ENCODE measurements around the gene HTT.

HTT gene

GRCh38 chr4:3255611-3256186 is 181.2 kb downstream of the HTT start:
- TF ChIP-seq, protein P1, sequence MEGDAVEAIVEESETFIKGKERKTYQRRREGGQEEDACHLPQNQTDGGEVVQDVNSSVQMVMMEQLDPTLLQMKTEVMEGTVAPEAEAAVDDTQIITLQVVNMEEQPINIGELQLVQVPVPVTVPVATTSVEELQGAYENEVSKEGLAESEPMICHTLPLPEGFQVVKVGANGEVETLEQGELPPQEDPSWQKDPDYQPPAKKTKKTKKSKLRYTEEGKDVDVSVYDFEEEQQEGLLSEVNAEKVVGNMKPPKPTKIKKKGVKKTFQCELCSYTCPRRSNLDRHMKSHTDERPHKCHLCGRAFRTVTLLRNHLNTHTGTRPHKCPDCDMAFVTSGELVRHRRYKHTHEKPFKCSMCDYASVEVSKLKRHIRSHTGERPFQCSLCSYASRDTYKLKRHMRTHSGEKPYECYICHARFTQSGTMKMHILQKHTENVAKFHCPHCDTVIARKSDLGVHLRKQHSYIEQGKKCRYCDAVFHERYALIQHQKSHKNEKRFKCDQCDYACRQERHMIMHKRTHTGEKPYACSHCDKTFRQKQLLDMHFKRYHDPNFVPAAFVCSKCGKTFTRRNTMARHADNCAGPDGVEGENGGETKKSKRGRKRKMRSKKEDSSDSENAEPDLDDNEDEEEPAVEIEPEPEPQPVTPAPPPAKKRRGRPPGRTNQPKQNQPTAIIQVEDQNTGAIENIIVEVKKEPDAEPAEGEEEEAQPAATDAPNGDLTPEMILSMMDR (IDR thresholded peaks at IDR 0.05), result no peak

DNA sequence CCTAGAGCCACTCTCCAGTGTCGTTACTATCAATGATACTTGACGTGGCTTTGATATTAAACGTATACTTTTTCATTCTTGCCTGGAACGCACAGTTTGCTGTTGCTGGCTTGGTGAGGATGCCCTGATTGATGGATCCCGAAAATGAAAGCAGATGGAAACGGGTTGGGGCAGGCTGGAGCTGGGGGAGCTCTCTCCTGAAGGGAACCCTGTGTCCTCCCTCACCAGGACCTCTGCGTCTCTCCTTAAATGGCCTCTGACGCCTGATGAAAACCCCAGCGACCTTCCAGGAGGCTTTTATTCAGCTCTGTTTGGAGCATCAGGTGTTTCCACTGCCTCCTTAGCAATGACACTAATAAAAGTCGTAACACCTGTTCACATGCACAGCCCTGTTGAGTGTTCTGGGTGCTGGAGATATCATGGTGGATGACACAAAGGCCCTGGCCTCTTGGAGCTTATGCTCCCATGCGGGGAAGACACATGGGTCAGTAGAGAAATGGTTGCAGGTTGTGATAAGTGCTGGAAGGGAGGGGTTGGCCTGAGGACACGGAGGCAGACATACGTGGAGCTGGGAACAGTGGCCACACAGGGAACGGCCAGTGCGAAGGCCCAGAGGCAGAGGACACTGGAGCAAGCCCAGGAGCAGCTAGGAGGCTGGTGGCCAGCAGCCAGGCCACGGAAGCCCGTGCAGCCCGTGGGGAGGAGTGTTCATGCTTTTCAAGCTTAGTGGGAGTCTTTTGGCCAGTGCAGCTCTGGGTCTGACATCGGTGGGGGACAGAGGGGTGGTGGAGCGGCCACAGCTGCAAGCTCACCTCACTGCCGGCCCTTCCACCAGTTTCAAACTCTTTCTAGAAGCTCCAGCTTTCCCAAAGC is 182.0 kb downstream of the HTT start:
- TF ChIP-seq, protein P1 (IDR thresholded peaks at IDR 0.05), result no peak

- TF ChIP-seq, protein P1 (IDR thresholded peaks at IDR 0.05), result no peak
These were observed 182.6 kb downstream of the HTT start for GRCh38 chr4:3257103-3257555.

DNA sequence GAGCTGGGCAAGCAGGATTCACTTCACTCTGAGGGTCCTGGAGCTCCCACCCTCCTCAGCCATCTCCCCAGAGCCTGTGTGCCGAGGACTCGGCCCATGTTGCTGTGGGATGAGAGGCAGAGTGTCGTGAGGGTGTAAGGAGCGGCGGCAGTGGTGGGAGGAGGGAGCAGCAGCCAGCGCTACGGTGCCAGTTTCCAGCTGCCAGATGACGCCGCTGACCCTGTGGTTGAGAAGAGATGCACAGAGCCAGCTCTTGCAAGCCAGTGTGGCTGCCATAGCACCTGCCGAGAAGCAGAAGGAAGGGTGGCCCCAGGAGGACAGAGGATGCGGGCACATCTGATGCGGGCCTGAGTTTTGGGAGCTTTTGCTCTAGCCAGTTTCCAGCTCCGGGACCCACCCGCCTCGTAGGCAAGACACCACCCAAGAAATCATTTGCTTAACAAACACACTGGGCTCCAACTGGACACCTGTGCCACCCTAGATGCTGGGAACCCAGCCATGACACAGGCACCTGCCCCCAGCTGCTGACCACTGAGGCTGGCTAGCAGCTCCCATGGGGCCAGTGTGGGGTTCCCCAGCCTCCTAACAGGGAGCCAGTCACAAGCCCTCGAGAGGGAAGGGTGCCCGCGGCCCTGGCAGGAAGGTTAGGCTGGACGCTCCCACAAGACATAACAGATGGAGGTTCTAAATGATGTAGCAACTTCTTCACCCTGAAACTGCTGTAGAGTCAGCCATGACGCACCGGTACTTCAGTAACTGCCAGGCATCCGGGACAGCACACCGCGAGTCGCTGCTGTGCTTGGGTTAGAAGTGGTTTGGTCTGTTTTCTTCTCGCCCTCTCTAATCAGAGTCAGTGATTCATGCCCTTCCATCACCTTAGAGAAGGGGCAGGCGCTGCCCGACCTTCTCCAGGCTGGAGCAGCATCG is 183.3 kb downstream of the HTT start:
- TF ChIP-seq, protein P1 (IDR thresholded peaks at IDR 0.05), result no peak

DNA sequence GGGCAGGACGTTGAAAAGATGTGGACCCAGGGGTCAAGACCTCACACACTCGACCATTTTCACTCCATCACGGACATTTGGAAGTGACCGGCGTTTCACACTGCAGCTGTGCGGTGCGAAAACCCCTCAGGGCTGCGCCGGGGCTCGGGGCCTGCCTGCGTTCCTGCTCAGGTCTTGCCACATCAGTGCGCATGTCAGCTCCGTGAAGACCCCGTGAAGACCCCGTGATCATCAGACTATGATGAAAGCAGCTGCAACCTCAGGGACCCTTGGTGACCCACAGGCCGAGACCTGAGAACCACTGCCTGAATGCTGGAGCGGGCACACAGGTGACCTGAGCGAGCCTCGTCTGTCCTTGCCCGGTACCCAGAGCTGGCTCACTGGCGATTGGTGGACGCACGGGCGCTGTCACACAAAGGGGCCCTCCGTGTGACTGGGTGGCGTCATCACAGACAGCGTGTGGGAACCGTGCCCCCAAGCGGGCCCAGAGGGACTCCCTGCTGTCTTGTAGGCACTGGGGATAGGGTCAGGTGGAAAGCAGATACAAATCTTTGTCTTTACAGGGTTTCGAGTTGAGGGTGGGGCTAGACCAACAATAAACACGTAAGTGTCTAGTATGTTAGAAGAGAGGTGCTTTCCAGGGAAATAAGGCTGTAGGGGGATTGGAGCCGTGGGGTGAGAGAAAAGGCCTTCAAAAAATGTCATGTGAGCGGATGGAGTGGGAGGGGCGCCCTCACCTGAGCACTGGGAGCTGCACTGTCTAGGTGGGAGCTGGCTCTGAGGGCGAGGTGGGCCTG is 187.1 kb downstream of the HTT start:
- TF ChIP-seq, protein P1 (IDR thresholded peaks at IDR 0.05), result no peak

DNA sequence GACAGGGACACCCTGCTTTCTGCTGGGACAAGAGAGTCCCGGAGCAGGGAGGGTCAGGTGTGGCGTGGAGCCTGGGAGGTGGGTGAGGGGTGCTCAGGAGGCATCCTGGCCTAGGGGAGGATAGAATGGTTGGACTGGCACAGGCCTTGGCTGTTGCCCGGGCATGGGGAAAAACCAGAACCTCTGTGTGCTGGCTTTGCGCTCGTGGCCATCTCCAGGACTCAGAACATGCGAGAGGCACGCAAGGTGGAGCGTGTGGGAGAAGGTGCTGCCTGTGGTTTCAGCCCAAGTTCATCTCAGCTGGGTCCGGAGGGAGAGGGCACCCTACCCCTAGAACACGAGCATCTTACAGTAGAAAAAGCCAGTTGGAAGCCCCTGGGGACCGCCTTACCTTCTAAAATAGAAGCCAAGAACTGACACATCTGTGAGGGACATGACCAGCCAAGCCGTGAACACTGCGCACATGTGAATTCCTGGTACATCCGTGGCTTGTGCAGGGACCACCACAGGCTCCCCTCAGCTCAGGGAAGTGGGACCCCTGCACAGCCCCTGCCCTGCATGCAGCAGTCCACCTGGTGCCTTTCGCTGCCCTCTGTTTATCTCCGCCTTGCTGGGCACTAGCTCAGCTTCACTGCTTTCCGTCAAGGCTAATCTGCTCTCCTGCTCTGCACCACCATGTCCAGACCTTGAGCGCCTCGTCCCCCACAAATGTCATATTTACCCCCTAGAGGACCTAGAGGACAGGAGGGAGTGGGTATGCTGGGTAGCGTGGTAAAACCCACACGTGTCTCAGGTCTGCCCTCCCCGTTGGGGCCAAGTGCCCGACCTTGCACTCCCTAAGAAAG is 187.9 kb downstream of the HTT start:
- TF ChIP-seq, protein P1 (IDR thresholded peaks at IDR 0.05), result no peak

Data from LNCAP (cell line).